GM23338 (cell line): ENCODE data around the gene GAPDHS. TPM values are rescaled to one million over a fixed set of nuclear protein-coding genes. Genes with fewer than 3 reads are reported as not detected.

Experiments used
- ATAC-seq: fragments of 200-7000 bp; cut with Tn5 transposase; 3 replicates; pipeline ENCODE4 v1.9.1; 2020
- DNase-seq: peaks from one replicate; pipeline ENCODE4 v3.0.0-alpha.2; 2015; ENCODE audit warnings: low spot score
- H2AFZ ChIP-seq: fragments of 200-600 bp; sonication (generic); 2 replicates; pipeline ENCODE4 v1.8.0; 2016; ENCODE audit warnings: antibody characterized with exemption, mild to moderate bottlenecking, moderate library complexity
- H3F3A ChIP-seq: fragments of 200-600 bp; sonication (generic); replicated peaks from 2 replicates; pipeline ENCODE4 v1.8.0; 2017; ENCODE audit warnings: antibody characterized with exemption, mixed run types, low read depth
- H3K27ac ChIP-seq: fragments of 200-600 bp; sonication (generic); 2 replicates; pipeline ENCODE4 v1.6.1; 2016; ENCODE audit warnings: low read depth
- H3K27me3 ChIP-seq: fragments of 200-600 bp; sonication (generic); 2 replicates; pipeline ENCODE4 v1.8.0; 2016; ENCODE audit warnings: mild to moderate bottlenecking, mixed run types, moderate library complexity; ENCODE audit not compliant: insufficient read depth
- H3K36me3 ChIP-seq: fragments of 200-600 bp; sonication (generic); 2 replicates; pipeline ENCODE4 v1.8.0; 2016; ENCODE audit warnings: mild to moderate bottlenecking; ENCODE audit not compliant: insufficient read depth
- H3K4me1 ChIP-seq: fragments of 200-600 bp; sonication (generic); 2 replicates; pipeline ENCODE4 v1.8.0; 2016; ENCODE audit warnings: mild to moderate bottlenecking, moderate library complexity; ENCODE audit not compliant: insufficient read depth
- H3K4me2 ChIP-seq: fragments of 200-600 bp; sonication (generic); 2 replicates; pipeline ENCODE4 v1.7.1; 2017; ENCODE audit warnings: mixed run types
- H3K4me3 ChIP-seq: fragments of 200-600 bp; sonication (generic); 2 replicates; pipeline ENCODE4 v1.6.1; 2016; ENCODE audit warnings: mixed run types
- H3K79me2 ChIP-seq: fragments of 200-600 bp; sonication (generic); replicated peaks from 2 replicates; pipeline ENCODE4 v1.8.0; 2017; ENCODE audit warnings: mild to moderate bottlenecking; ENCODE audit not compliant: insufficient read depth
- H3K9me2 ChIP-seq: fragments of 200-600 bp; sonication (generic); 2 replicates; pipeline ENCODE4 v1.8.0; 2017; ENCODE audit not compliant: insufficient read depth
- H4K20me1 ChIP-seq: fragments of 200-600 bp; sonication (generic); replicated peaks from 2 replicates; pipeline ENCODE4 v1.8.0; 2017; ENCODE audit warnings: mild to moderate bottlenecking; ENCODE audit not compliant: insufficient read depth
- H3K27ac Mint-ChIP-seq: 2 replicates; pipeline ENCODE4 v1.8.0; 2020; ENCODE audit warnings: inconsistent platforms, mild to moderate bottlenecking, moderate library complexity, mixed read lengths
- H3K27me3 Mint-ChIP-seq: 3 replicates; pipeline ENCODE4 v1.8.0; 2022; ENCODE audit warnings: low read depth, mild to moderate bottlenecking, moderate library complexity, mixed read lengths, inconsistent platforms; ENCODE audit not compliant: insufficient read depth, poor library complexity
- H3K36me3 Mint-ChIP-seq: 3 replicates; pipeline ENCODE4 v1.8.0; 2021; ENCODE audit warnings: low read depth, mild to moderate bottlenecking, inconsistent platforms, moderate library complexity, mixed read lengths
- H3K4me1 Mint-ChIP-seq: 3 replicates; pipeline ENCODE4 v1.8.0; 2020; ENCODE audit warnings: mild to moderate bottlenecking, inconsistent platforms, mixed read lengths
- H3K4me3 Mint-ChIP-seq: 3 replicates; pipeline ENCODE4 v1.8.0; 2021; ENCODE audit warnings: moderate library complexity, mild to moderate bottlenecking, inconsistent platforms, mixed read lengths
- H3K9me3 Mint-ChIP-seq: 3 replicates; pipeline ENCODE4 v1.8.0; 2020; ENCODE audit warnings: moderate library complexity, mild to moderate bottlenecking, inconsistent platforms, mixed read lengths
- ETS1 ChIP-seq: IDR thresholded peaks from 2 replicates; pipeline ENCODE4 v1.6.1; 2016; ENCODE audit warnings: antibody characterized with exemption
- EZH2phosphoT487 ChIP-seq: fragments of 200-600 bp; sonication (generic); IDR thresholded peaks from one replicate; pipeline ENCODE4 v1.8.1; 2018; ENCODE audit warnings: antibody characterized with exemption; ENCODE audit not compliant: unreplicated experiment
- NANOG ChIP-seq: IDR thresholded peaks from 2 replicates; pipeline ENCODE4 v1.6.1; 2016; ENCODE audit warnings: antibody characterized with exemption, borderline replicate concordance
- POLR2AphosphoS5 ChIP-seq: IDR thresholded peaks from 2 replicates; pipeline ENCODE4 v1.6.1; 2016; ENCODE audit warnings: antibody characterized with exemption, low read depth
- REST ChIP-seq: IDR thresholded peaks from one replicate; pipeline ENCODE4 v1.6.1; 2018; ENCODE audit warnings: antibody characterized with exemption; ENCODE audit not compliant: unreplicated experiment
- STAT1 ChIP-seq: IDR thresholded peaks from one replicate; pipeline ENCODE4 v1.6.1; 2016; ENCODE audit warnings: antibody characterized with exemption; ENCODE audit not compliant: unreplicated experiment
- ZNF114 ChIP-seq: fragments of 250-450 bp; sonication (Bioruptor Pico); IDR thresholded peaks from 2 replicates; pipeline ENCODE4 v1.5.0; 2020; ENCODE audit warnings: mild to moderate bottlenecking, moderate library complexity
- ZNF331 ChIP-seq: fragments of 250-450 bp; sonication (Bioruptor Pico); IDR thresholded peaks from 2 replicates; pipeline ENCODE4 v1.5.0; 2020; ENCODE audit warnings: low read depth, mild to moderate bottlenecking, moderate library complexity
- ZNF462 ChIP-seq: fragments of 250-450 bp; sonication (Bioruptor Pico); IDR thresholded peaks from 2 replicates; pipeline ENCODE4 v1.5.0; 2020; ENCODE audit warnings: mild to moderate bottlenecking, moderate library complexity
- polyA plus RNA-seq: library from polyadenylated mRNA; unstranded; fragments of >200 nt; fragmentation: Nextera tagmentation; extraction: Ambion mirVana; gene quantifications from 2 replicates; pipeline ENCODE4 v1.2.1, GENCODE V29; 2016
- total RNA-seq: library from RNA; depleted of rRNA; stranded (reverse); fragments of >200 nt; shearing (Covaris generic); gene quantifications from 2 replicates; pipeline ENCODE4 v1.2.3, GENCODE V29; 2014

Gene GAPDHS
- total and polyA plus RNA-seq, 2 experiments from 2014 or later: not detected

GRCh38 chr19:35498220-35498619, 35.0 kb upstream of the GAPDHS start (continued):
- TF ChIP-seq ZNF462: no peak

- no peak for ATAC-seq
- peaks cover 27% of the 10 kb centered on the region for H3K4me1 Mint-ChIP-seq
- no peak overlapping the region for H3K27ac Mint-ChIP-seq
- peaks cover 11% of the 10 kb centered on the region; the same call in 1 of the 2 replicates for H3F3A ChIP-seq
- no peaks in the 10 kb centered on the region for H3K4me1 ChIP-seq
- peaks cover 5% of the 10 kb centered on the region for H4K20me1 ChIP-seq
- H3K4me2 ChIP-seq: no peak overlapping the region
- H3K27me3 ChIP-seq: no peaks in the 10 kb centered on the region
- no peak overlapping the region for H3K27ac ChIP-seq
- no peak overlapping the region for H3K4me3 Mint-ChIP-seq
- peaks cover 71% of the 10 kb centered on the region for H3K36me3 Mint-ChIP-seq
- H3K9me2 ChIP-seq: no peaks in the 10 kb centered on the region
- no peaks in the 10 kb centered on the region for H3K79me2 ChIP-seq
- no peak overlapping the region for H2AFZ ChIP-seq
- H3K27me3 Mint-ChIP-seq: peaks cover 22% of the 10 kb centered on the region
- H3K4me3 ChIP-seq: no peak overlapping the region
- DNase-seq: no peak
- H3K36me3 ChIP-seq: peaks cover 10% of the 10 kb centered on the region
- no peaks in the 10 kb centered on the region for H3K9me3 Mint-ChIP-seq
- TF ChIP-seq ZNF331 (CRISPR knock-in tag) (no peak), EZH2phosphoT487 (no peak), STAT1 (no peak), POLR2AphosphoS5 (no peak), ZNF114 (CRISPR knock-in tag) (no peak), REST (no peak), ETS1 (no peak), NANOG (no peak)
Observed at GRCh38 chr19:35498984-35499527, 34.2 kb upstream of the GAPDHS start.
